ENCODE data around the gene ZNF431. TPM values are rescaled to one million over a fixed set of nuclear protein-coding genes. Genes with fewer than 3 reads are reported as not detected.

ZNF431 gene
- 29.0 and 30.4 TPM in 2 replicates for total RNA-seq
- long read RNA-seq, full-length matches to known transcripts, result 6 of 42 reads
- long read RNA-seq, partial matches to known transcripts, result 4 of 42 reads
- long read RNA-seq, other reads (novel, unspliced or antisense), result 32 of 42 reads

DNA sequence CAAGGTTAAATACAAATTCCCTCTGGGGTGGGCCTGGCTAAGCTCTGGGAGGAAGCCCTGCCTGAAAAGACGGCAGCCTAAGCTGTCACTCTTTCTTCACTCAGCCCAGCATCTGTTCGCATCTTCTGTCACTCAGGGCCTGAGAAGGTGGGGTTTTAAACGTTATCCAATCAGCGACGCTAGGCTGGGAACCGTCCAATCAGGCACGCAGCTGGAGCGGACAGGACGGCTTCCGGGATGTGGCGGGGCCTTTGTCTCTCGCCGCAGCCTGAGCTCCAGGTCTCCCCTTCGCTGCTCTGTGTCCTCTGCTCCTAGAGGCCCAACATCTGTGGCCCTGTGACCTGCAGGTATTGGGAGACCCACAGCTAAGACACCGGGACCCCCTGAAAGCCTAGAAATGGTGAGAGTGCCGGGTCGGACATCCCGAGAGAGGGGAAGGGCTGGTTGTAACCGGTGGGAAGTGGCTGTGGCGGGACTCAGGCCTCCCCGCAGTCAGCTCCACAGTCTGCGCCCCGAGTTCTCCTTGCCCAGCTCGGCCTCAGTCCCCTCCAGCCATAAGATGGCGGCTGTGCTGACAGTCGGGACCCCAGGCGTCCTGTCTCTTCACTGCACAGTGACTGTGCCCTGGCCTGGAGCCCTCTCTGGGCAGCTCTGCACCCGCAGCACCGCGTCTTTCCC is at the start of gene ZNF431:
Gene ZNF431, plus strand, starts transcription at position 254 of the 678 bp plus-strand sequence. Its CDS starts 144 bp downstream, at position 398.
- TF ChIP-seq, protein P1, sequence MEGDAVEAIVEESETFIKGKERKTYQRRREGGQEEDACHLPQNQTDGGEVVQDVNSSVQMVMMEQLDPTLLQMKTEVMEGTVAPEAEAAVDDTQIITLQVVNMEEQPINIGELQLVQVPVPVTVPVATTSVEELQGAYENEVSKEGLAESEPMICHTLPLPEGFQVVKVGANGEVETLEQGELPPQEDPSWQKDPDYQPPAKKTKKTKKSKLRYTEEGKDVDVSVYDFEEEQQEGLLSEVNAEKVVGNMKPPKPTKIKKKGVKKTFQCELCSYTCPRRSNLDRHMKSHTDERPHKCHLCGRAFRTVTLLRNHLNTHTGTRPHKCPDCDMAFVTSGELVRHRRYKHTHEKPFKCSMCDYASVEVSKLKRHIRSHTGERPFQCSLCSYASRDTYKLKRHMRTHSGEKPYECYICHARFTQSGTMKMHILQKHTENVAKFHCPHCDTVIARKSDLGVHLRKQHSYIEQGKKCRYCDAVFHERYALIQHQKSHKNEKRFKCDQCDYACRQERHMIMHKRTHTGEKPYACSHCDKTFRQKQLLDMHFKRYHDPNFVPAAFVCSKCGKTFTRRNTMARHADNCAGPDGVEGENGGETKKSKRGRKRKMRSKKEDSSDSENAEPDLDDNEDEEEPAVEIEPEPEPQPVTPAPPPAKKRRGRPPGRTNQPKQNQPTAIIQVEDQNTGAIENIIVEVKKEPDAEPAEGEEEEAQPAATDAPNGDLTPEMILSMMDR (conservative IDR thresholded peaks at IDR 0.05), result no peak
- peak within 1 kb of the TSS; percentile 100 for H3K27ac Mint-ChIP-seq (ENCODE audit: unreplicated experiment)
- peak; percentile 77 for DNase-seq (ENCODE audit: low read depth, low spot score)
- H3K4me3 Mint-ChIP-seq, result peak within 1 kb of the TSS; percentile 98
- H3K4me1 Mint-ChIP-seq, result peaks cover 21% of the 10 kb centered on the region
- H3K9me3 Mint-ChIP-seq, result peaks cover 10% of the 10 kb centered on the region
- peaks cover 46% of the 10 kb centered on the region for H3K36me3 Mint-ChIP-seq (ENCODE audit: low read depth)
- no peaks in the 10 kb centered on the region for H3K27me3 Mint-ChIP-seq (ENCODE audit: low read depth)

- Mint-ChIP-seq H3K9me3 (no peaks in the 10 kb centered on the region), H3K36me3 (ENCODE audit: low read depth) (peaks cover 34% of the 10 kb centered on the region), H3K27me3 (ENCODE audit: low read depth) (no peaks in the 10 kb centered on the region), H3K27ac (ENCODE audit: unreplicated experiment) (peak overlapping the region; percentile 25), H3K4me3 (no peak overlapping the region), H3K4me1 (peaks cover 17% of the 10 kb centered on the region)
- TF ChIP-seq, protein P1 (conservative IDR thresholded peaks at IDR 0.05), result no peak
- no peak for DNase-seq (ENCODE audit: low read depth, low spot score)
Measured at GRCh38 chr19:21092109-21092508, 49.7 kb upstream of the ZNF431 start.

DNA sequence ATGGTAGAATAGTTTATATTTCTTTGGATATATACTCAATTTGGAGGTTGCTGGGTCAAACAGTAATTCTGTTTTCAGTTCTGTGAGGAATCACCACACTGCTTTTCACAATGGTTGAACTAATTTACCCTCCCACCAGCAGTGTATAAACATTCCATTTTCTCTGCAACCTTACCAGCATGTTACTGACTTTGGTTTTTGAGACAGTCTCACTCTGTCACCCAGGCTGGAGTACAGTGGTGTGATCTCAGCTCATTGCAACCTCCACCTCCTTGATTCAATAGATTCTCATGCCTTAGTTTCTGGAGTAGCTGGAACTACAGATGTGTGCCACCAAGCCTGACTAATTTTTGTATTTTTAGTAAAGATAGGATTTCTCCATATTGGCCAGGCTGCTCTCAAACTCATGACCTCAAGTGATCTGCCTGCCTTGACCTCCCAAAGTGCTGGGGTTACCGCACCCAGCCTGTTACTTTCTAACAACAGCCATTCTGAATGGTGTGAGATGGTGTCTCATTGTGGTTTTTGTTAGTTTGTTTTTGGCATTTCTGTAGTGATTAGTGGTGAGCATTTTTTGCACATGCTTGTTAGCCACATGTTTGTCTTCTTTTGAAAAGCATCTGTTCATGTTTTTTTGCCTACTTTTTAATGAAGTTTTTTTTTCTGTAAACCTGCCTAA is 47.4 kb upstream of the ZNF431 start:
- DNase-seq (ENCODE audit: low read depth, low spot score), result no peak
- TF ChIP-seq, protein P1 (conservative IDR thresholded peaks at IDR 0.05), result no peak
- H3K4me1 Mint-ChIP-seq, result peaks cover 17% of the 10 kb centered on the region
- peaks cover 36% of the 10 kb centered on the region for H3K36me3 Mint-ChIP-seq (ENCODE audit: low read depth)
- H3K9me3 Mint-ChIP-seq, result no peaks in the 10 kb centered on the region
- H3K27me3 Mint-ChIP-seq (ENCODE audit: low read depth), result no peaks in the 10 kb centered on the region
- no peak overlapping the region for H3K27ac Mint-ChIP-seq (ENCODE audit: unreplicated experiment)
- H3K4me3 Mint-ChIP-seq, result no peak overlapping the region

DNA sequence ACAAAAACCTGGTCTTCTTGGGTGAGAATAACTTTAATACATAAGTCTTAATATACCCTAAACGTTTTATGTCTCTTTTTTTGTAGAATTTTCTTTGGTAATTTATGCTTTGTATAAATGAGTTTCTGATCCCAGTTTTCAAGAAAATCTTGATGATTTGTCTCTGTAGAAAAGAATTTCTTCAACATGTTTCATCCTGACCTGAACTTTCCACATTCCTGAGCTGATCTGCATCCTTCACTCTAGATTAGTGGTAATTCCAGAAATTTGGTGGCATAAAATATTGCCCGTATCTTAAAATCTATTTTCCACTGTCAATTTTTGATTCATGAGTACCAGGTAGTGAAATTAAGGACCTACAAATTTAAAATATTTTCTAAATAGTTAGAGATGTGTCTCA is 43.5 kb upstream of the ZNF431 start:
- Mint-ChIP-seq H3K36me3 (ENCODE audit: low read depth) (peaks cover 30% of the 10 kb centered on the region), H3K4me1 (peaks cover 4% of the 10 kb centered on the region), H3K4me3 (no peak overlapping the region), H3K27me3 (ENCODE audit: low read depth) (no peaks in the 10 kb centered on the region), H3K9me3 (no peaks in the 10 kb centered on the region), H3K27ac (ENCODE audit: unreplicated experiment) (no peak overlapping the region)
- no peak for DNase-seq (ENCODE audit: low read depth, low spot score)
- TF ChIP-seq, protein P1 (conservative IDR thresholded peaks at IDR 0.05), result no peak

DNA sequence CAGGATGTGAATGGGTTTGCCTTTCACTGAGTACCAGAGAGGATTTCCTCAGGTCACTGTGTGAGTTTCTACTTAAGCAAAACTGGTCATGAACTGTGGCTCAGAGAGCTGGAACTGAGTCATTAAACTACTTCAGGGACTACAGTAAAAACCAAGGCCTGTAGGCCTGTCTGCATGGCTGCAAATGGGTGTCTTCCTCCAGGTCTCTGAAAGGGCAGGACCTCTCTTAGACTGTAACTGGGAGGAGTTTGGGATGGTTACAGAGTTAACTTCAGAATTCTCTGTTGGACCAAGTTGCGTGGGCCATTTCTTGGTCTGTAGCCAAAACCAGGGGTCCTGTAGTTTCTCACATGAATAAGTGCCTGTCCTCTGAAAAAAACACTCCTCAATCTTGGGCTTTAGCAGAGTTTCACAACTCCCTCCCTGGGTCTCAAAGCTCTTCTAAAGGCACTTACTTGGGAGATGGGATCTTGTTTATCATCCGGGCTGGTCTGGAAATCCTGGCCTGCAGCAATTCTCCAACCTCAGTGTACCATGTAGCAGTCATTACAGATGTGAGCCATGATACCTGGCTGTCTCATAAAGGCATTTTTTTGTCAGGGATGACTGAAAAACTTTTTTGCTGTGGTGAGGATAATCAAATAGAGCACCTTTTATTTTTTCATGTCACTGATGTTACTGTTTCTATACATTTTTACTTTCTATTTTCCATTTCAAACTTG is 40.2 kb upstream of the ZNF431 start:
- no peak overlapping the region for H3K4me3 Mint-ChIP-seq
- H3K36me3 Mint-ChIP-seq (ENCODE audit: low read depth), result peaks cover 18% of the 10 kb centered on the region
- no peak overlapping the region for H3K27ac Mint-ChIP-seq (ENCODE audit: unreplicated experiment)
- TF ChIP-seq, protein P1 (conservative IDR thresholded peaks at IDR 0.05), result no peak
- H3K4me1 Mint-ChIP-seq, result no peaks in the 10 kb centered on the region
- no peak for DNase-seq (ENCODE audit: low read depth, low spot score)
- no peaks in the 10 kb centered on the region for H3K9me3 Mint-ChIP-seq
- no peaks in the 10 kb centered on the region for H3K27me3 Mint-ChIP-seq (ENCODE audit: low read depth)

All from neural crest cell (in vitro differentiated cells).